Stimulated activated CD8-positive, alpha-beta memory T cell treated with anti-CD3 and anti-CD28 coated beads, Interleukin-12 subunit alpha, Interleukin-12 subunit beta, amount 100 ng/mL, for 24 hours (primary cell): ENCODE data around the gene RPS15.

Experiments
- DNase-seq: peaks from one replicate; pipeline ENCODE4 v3.0.0-alpha.2; 2020; ENCODE audit errors: extremely low read depth

Gene RPS15

GRCh38 chr19:1486720-1487575 lies 48.8 kb downstream of the RPS15 start:
- DNase-seq, result no peak

GRCh38 chr19:1487576-1488281 lies 49.5 kb downstream of the RPS15 start:
- DNase-seq, result no peak

DNA sequence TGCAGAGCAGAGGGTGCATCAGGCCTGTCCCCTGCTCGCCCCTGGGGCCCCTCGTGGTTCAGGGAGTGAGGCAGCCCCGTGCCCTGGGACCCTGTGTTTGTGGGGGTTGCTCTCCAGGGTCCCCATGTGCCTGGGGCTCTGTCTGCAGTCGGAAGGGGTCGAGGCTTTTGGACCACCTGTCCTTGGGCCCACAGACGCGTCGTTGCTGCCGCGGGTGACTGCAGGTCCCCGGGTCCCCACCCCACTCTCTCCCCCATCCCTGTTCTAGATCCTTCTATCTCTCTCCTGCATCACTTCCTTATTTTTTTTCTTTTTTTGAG lies 50.0 kb downstream of the RPS15 start:
- DNase-seq, result no peak

DNA sequence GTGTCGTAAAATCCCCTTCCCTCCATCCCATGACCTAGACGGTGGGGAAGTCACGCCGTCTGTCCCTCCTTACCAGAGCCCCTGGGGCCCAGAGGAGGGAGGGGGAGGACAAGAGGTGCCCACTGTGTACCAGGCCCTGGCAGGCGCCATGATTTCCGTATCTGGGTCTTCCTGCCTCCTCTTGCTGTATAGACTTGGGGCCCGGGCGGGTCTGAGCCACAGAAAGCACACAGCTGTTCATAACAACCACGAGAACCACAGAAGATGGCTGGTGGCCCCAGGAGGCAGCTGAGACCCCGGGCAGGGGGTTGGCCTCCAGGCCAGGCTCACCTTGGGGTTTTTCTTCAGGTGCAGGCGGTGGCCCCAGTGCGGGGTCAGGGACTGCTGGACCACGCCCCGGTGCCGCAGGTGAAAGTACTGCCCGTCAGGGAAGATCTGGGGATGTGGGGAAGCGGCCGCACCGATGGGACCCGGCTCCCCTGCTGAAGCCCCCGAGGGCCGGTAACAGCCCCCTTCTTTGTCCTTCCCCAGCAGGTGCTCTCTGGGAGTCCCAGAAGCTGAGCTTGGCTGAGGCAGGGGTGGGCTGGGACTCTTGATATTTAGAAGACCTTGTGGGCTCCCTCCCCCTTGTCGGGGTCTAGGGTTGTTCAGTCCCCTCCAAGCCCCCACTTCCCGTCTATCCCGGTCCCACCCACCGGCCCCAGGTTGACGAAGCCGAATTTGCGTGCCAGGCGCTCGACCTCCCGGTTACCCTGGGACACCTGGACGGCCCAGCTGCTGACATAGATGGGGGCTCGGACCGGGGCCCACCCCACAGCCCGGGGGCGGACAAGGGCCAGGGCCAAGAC lies 51.5 kb downstream of the RPS15 start:
- DNase-seq, result no peak
